GM19438 (cell line): Measurements from ENCODE around the gene AAMP.
A peak's percentile ranks its signal among the peaks of the same experiment; 100 is the strongest.

Source experiments
- ATAC-seq: cut with Tn5 transposase; IDR thresholded peaks from one replicate; pipeline ENCODE4 v1.9.1; 2021; ENCODE audit warnings: low read depth; ENCODE audit not compliant: unreplicated experiment

AAMP gene

GRCh38 chr2:218261423-218262236 is 8.3 kb downstream of the AAMP start:
- ATAC-seq, result no peak

GRCh38 chr2:218260742-218261422 is 9.1 kb downstream of the AAMP start, which contains the start of gene GPBAR1:
TSS of gene GPBAR1 (plus strand) at chr2:218261015. CDS start at chr2:218262725, 1,710 bp downstream.
- ATAC-seq, result no peak

GRCh38 chr2:218260166-218260565 is 9.8 kb downstream of the AAMP start:
- ATAC-seq, result no peak

DNA sequence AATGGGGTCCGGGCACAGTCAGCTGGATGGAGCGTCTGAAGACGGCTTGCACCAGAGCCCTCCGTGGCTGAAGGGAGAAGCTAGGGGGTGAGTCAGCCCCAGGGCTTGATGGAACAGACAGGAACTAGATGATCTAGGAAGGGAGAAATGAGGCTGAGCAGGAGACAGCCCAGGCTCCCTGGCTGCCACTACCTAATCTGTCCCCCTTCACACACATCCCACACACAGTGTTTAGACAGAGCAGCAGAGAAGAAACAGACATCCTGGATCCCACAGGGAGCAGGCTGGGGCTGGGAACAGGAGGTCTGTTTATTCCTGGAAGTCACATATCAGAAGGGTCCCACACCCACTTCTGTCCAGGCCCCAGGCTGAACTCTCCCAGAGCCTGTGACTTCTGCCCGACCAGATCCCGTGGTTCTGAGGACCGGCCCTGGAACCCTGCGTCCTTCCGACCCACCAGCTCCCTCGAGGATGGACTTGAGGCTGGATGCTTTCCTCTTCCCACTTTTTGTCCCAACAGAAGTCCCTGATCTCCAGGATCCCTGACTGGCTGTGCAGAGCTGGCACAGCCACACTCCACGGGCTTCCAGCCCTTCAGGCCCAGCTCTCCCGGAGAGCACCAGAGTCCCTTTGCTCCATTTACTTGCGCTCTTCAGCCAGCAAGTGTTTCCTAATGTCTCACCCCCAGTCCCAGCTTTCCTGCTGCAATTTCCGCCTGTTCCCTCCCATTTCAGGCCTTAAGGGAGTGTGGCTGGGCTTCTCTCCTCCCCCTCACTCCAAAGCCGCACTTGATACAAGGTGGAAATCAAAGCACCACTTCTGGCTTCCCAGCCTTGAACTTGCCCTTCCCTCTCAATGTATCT is 10.6 kb downstream of the AAMP start:
- no peak for ATAC-seq

- peak; percentile 74 for ATAC-seq
Measured at GRCh38 chr2:218257390-218257981, 12.5 kb downstream of the AAMP start.

DNA sequence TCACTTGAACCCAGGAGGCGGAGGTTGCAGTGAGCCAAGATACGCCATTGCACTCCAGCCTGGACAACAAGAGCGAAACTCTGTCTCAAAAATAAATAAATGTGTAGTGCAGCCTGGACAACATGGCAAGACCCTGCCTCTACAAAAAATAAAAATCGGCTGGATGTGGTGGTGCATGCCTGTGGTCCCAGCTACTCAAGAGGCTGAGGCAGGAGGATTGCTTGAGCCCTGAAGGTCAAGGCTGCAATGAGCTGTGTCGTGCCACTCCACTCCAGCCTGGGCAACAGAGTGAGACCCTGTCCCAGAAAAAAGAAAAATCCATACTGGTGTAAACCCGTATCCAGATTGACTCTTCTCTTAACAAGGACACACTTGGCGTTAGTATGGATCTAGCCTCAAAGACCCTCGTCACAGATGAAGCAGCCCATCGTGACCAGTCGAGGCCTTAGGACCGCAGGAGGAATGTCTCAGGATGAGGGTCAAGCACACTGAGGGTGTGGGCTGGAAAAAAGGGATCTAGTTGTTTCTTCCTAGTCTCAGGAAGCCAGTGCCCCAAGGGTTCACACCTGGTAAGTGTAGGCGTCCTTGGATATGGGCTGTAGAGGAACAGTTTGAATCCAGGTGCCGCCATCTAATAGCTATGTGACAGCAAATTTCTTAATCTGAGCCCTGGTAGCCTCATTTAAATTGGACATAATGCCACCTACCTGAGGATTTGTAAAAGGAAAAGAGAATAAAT is 13.2 kb downstream of the AAMP start:
- ATAC-seq, result no peak

DNA sequence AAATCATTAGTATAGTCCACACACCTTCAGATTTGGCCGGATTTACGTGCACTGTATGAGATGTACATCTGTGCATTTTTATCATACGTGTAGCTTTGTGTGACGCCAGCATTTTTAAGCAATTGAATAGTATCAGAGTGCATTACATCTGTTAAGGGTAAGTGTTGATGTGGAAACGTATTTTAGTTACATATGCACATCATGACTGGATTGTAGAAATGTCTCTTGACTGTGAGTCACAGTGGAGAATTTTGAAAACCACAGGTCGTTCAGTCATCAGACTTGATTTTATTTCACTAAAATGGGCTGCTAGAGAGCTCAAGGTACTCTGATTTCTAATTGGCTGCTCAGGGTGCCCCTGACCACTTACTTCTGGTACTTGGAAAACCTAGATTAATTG is 14.5 kb downstream of the AAMP start:
- no peak for ATAC-seq

DNA sequence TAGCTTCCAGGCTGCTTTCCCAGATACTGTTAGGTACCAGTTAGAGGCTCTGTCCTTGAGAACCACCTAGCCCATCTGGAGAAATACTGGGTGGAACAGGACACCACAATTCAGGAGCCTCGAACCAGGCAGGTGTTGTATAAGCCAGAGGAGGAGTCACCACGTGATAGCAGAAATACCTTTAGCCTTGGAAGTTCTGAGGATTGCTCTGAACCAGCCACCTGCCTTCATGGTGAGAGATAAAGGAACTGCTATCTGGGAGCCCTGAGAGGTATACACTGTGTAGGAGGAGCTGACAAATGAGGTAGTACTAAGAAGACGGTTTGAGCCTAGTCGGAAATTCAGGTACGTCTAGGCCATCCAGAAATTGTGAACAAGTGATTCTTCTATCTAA is 16.7 kb downstream of the AAMP start:
- no peak for ATAC-seq

DNA sequence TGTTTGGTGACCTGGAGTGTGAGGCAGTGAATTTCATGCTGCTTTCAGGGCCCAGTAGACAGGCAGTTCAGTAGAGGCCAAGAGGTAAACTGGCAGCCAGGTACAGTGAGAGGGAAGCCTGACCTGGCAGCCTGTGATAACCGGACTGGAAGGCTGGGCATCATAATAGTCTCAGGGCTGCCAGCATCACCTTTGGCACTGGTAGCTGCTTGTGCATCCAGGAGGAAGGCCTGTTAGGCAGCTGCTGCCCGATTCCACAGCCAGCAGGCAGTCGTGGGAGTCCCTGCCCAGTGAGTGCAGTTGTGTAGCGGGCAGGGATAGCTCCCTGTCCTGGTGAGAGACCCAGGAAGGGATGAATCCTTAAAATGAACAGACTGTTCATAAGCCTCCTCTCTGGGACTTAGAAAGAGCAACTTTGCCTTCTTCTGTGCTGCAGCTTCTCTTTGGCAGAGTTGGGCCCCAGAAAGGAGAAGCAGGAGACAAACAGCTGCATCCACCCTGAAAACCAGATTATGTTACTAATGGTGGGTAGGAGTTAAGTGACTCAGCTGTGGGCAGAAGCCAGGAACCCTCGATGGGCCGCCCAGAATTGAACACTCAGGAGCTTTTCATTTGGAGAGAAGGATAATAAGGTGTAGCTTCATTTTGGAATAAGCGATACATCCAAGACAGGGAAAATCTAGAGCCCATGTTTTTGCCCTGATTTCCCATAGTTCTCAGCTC is 17.3 kb downstream of the AAMP start:
- no peak for ATAC-seq

DNA sequence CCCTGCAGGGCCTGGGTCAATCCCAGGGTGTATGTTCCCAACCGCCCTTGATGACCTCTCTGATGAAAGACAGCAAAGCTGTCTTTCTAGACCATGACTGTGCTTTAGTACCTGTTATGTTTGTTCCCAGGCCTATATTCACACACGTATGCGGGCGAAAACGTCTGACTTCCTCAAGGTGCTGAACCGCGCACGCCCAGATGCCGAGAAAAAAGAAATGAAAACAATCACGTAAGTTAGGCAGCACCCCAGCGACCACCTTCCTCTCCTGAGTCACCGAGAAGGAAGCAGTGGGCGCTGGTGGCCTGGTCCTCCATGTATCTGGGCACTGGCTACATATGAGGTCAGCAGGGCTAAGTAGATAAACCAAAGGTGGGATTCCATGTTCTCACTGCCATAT is 20.2 kb downstream of the AAMP start:
- ATAC-seq, result no peak

DNA sequence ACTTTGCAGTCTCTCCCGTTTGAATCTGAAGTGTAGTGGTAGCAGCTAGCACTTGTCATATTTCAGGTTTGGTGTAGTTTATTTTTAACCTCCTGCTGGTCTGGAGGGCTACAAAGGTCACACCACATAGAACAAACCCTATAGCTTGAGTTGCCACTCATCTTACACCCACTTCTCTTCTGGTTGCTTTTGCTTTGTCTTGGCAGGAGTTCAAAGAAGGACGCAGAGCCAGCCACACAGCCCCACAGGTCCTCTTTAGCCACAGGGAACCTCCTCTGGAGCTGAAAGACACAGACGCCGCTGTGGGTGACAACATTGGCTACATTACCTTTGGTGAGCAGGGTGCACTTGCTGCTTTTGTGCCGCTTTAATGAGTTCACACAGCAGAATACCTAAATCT is 24.7 kb downstream of the AAMP start:
- ATAC-seq, result no peak

DNA sequence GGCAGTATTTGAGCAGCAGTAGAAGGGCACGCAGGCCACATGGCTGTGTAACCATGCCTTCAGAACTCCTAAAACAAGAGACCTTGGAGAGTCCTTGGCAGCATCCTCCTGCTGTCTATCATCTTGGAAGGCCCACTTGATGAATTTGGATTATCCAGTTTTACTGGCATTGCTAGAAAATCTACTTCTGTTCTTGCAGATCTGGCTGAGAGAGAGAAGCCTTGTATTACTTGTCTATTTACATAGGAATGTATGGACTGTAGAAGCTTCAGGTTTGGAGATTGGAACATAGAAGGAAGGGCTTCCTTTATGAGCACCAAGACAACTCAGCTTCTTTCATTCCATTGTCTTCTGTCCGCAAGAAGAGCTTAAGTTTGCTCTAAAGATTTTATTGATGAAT is 25.3 kb downstream of the AAMP start:
- no peak for ATAC-seq

- no peak for ATAC-seq
Measured at GRCh38 chr2:218244204-218244603, 25.7 kb downstream of the AAMP start.

DNA sequence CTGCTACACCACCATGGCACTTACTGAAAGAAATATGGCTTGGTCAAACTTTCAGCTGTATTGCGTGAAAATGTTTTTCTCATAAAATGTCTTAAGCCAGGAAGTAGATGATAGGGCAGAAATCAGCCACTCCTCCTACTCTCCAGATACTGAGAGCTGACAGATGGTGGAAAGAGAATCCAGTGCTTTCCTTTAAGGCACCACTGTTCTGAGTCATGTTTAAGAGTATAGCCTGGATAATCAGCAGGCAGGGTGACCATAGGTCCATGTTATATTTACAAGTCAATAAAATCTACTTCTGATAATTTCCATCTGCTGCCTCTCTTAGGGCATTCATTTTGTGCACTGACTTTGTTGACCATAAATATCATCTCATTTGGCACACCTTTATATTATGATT is 31.1 kb downstream of the AAMP start:
- ATAC-seq, result no peak

- no peak for ATAC-seq
Measured at GRCh38 chr2:218236829-218237228, 33.1 kb downstream of the AAMP start.

GRCh38 chr2:218235017-218235416 is 34.9 kb downstream of the AAMP start:
- no peak for ATAC-seq

DNA sequence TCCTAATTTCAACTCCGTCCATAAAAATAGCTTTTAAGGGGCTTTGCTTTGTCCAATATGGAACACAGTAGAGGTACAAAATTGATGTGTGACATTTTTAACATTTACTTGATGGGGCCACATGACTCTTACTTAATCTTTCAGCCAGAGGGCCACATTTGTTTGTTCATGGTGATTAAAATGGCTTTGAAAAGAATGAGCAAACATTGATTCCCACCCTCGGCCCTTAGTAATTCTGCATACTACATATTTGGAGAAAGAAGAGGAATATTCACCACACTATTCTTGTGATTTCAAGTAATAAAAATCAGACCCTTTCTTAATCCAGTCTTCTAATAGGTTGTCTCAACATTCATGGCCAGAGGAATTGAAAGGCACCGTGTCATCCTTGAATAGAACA is 35.4 kb downstream of the AAMP start:
- ATAC-seq, result no peak

GRCh38 chr2:218233543-218233942 is 36.4 kb downstream of the AAMP start:
- ATAC-seq, result no peak

- ATAC-seq, result peak; percentile 67
Measured at GRCh38 chr2:218230882-218231281, 39.1 kb downstream of the AAMP start.
